H1 (cell line): ENCODE data around the gene NALF2. TPM values are rescaled to one million over a fixed set of nuclear protein-coding genes. Genes with fewer than 3 reads are reported as not detected.

Source experiments
- CHD1 ChIP-seq: IDR thresholded peaks from 2 replicates; pipeline ENCODE4 v1.6.1; 2012; ENCODE audit warnings: low read depth, low read length, improper control_type of control experiment
- POLR2A ChIP-seq, 2 experiments: IDR thresholded peaks; 1 replicate in 1 of 2; 2 replicates in 1 of 2; pipeline ENCODE4 v1.6.1; 2011; ENCODE audit warnings: low read depth in 2 of 2, low read length in 2 of 2, mild to moderate bottlenecking in 2 of 2; ENCODE audit errors: control extremely low read depth in 1 of 2
- POLR2AphosphoS5 ChIP-seq: IDR thresholded peaks from 2 replicates; pipeline ENCODE4 v1.6.1; 2011; ENCODE audit warnings: low read depth, low read length
- SIRT6 ChIP-seq: IDR thresholded peaks from one replicate; pipeline ENCODE4 v1.7.1; 2012; ENCODE audit warnings: low read length, inconsistent platforms
- SIX5 ChIP-seq: IDR thresholded peaks from 2 replicates; pipeline ENCODE4 v1.6.1; 2011; ENCODE audit warnings: mild to moderate bottlenecking, low read depth, low read length
- USF2 ChIP-seq: IDR thresholded peaks from 2 replicates; pipeline ENCODE4 v1.6.1; 2011; ENCODE audit warnings: low read length, improper control_type of control experiment
- polyA plus RNA-seq, 7 experiments: library from polyadenylated mRNA; depleted of rRNA in 3 of 7; stranded (reverse) in 5 of 7; unstranded in 2 of 7; fragments of >200 nt in 5 of 7; fragments of 200-250 nt in 2 of 7; gene quantifications; 1 replicate in 5 of 7; 2 replicates in 1 of 7; 4 replicates in 1 of 7; pipeline versions ENCODE4 v1.2.1 to v1.2.3, GENCODE V29; 2011 to 2013; ENCODE audit warnings: missing spikeins in 2 of 7, mixed read lengths in 2 of 7
- total RNA-seq: library from RNA; stranded (reverse); fragmentation: NEBNext Ultra II Directional; extraction: Animal tissue kit (Norgen Biotek cat#: 25700); gene quantifications from 2 replicates; pipeline ENCODE4 v1.2.1, GENCODE V29; 2021
- TF ChIP-seq, protein P1 (sequence below): IDR thresholded peaks from 2 replicates; pipeline ENCODE4 v1.6.1; 2012; ENCODE audit warnings: low read length, inconsistent platforms

NALF2 gene
- total and polyA plus RNA-seq, 2 of the 8 experiments (the other 6 are each of a cell fraction or from before 2014, with no cell fraction given) = 7.5 to 15.6 TPM

GRCh38 chrX:69539437-69539836 is 35.3 kb downstream of the NALF2 start (continued):
- TF ChIP-seq, protein P1, sequence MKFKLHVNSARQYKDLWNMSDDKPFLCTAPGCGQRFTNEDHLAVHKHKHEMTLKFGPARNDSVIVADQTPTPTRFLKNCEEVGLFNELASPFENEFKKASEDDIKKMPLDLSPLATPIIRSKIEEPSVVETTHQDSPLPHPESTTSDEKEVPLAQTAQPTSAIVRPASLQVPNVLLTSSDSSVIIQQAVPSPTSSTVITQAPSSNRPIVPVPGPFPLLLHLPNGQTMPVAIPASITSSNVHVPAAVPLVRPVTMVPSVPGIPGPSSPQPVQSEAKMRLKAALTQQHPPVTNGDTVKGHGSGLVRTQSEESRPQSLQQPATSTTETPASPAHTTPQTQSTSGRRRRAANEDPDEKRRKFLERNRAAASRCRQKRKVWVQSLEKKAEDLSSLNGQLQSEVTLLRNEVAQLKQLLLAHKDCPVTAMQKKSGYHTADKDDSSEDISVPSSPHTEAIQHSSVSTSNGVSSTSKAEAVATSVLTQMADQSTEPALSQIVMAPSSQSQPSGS = no peak
- TF ChIP-seq USF2 (no peak), SIX5 (no peak), SIRT6 (no peak), POLR2A (IDR thresholded peaks at IDR 0.05; ENCODE audit: control extremely low read depth in 1 of 2, low read depth in 2 of 2, low read length in 2 of 2) (no peak), POLR2AphosphoS5 (no peak), CHD1 (no peak)
